Hepatocyte (in vitro differentiated cells): ENCODE results near the gene PGC. TPM values are rescaled to one million over a fixed set of nuclear protein-coding genes. Genes with fewer than 3 reads are reported as not detected.

Experiments
- DNase-seq: peaks from one replicate; pipeline ENCODE4 v3.0.0-alpha.2; 2016; ENCODE audit warnings: low spot score
- H2AFZ ChIP-seq: fragments of 200-600 bp; sonication (generic); 2 replicates; pipeline ENCODE4 v1.6.0; 2016; ENCODE audit warnings: antibody characterized with exemption, mild to moderate bottlenecking
- H3K27ac ChIP-seq: fragments of 200-600 bp; sonication (generic); 2 replicates; pipeline ENCODE4 v1.5.1; 2016; ENCODE audit warnings: mild to moderate bottlenecking
- H3K27me3 ChIP-seq: fragments of 200-600 bp; sonication (generic); 2 replicates; pipeline ENCODE4 v1.6.1; 2016
- H3K36me3 ChIP-seq: fragments of 200-600 bp; sonication (generic); replicated peaks from 2 replicates; pipeline ENCODE4 v1.5.1; 2016; ENCODE audit warnings: low read depth; ENCODE audit not compliant: insufficient read depth
- H3K4me1 ChIP-seq: fragments of 200-600 bp; sonication (generic); 2 replicates; pipeline ENCODE4 v1.5.1; 2016; ENCODE audit warnings: mild to moderate bottlenecking, moderate library complexity; ENCODE audit not compliant: insufficient read depth
- H3K4me2 ChIP-seq: fragments of 200-600 bp; sonication (generic); 2 replicates; pipeline ENCODE4 v1.6.0; 2016
- H3K4me3 ChIP-seq: fragments of 200-600 bp; sonication (generic); 2 replicates; pipeline ENCODE4 v1.5.1; 2016; ENCODE audit warnings: mild to moderate bottlenecking
- H3K79me2 ChIP-seq: fragments of 200-600 bp; sonication (generic); 2 replicates; pipeline ENCODE4 v1.6.0; 2017; ENCODE audit warnings: mild to moderate bottlenecking
- H3K9me2 ChIP-seq: fragments of 200-600 bp; sonication (generic); replicated peaks from 2 replicates; pipeline ENCODE4 v1.6.0; 2017; ENCODE audit warnings: mild to moderate bottlenecking; ENCODE audit not compliant: insufficient read depth
- H3K9me3 ChIP-seq: fragments of 200-600 bp; sonication (generic); 2 replicates; pipeline ENCODE4 v1.5.1; 2016; ENCODE audit warnings: low read depth, mild to moderate bottlenecking
- H4K20me1 ChIP-seq: fragments of 200-600 bp; sonication (generic); 2 replicates; pipeline ENCODE4 v1.6.0; 2016; ENCODE audit warnings: mild to moderate bottlenecking; ENCODE audit not compliant: insufficient read depth, poor library complexity, severe bottlenecking
- CTCF ChIP-seq: fragments of 200-600 bp; sonication (generic); IDR thresholded peaks from 2 replicates; pipeline ENCODE4 v1.5.1; 2016; ENCODE audit warnings: antibody characterized with exemption, mild to moderate bottlenecking; ENCODE audit not compliant: poor library complexity
- EZH2 ChIP-seq: fragments of 200-600 bp; sonication (generic); IDR thresholded peaks from 2 replicates; pipeline ENCODE4 v1.6.1; 2016; ENCODE audit warnings: antibody characterized with exemption, mild to moderate bottlenecking, borderline replicate concordance
- EZH2phosphoT487 ChIP-seq: fragments of 200-600 bp; sonication (generic); IDR thresholded peaks from one replicate; pipeline ENCODE4 v1.6.1; 2018; ENCODE audit warnings: antibody characterized with exemption, mild to moderate bottlenecking, low read depth, moderate library complexity; ENCODE audit not compliant: unreplicated experiment, severe bottlenecking
- WGBS: methylation state at CpG from one replicate; pipeline ENCODE4 v1.1.6; 2016; ENCODE audit warnings: low lambda C conversion rate; ENCODE audit errors: missing lambda C conversion rate; 5-methylcytosine and 5-hydroxymethylcytosine counted together
- polyA plus RNA-seq: library from polyadenylated mRNA; unstranded; fragments of >200 nt; fragmentation: Nextera tagmentation; extraction: Ambion mirVana; gene quantifications from 2 replicates; pipeline ENCODE4 v1.2.1, GENCODE V29; 2016
- total RNA-seq: library from RNA; depleted of rRNA; stranded (reverse); fragments of >200 nt; gene quantifications from 2 replicates; pipeline ENCODE4 v1.2.3, GENCODE V29; 2014

PGC gene
- total and polyA plus RNA-seq, 2 experiments from 2014 or later = 109 to 114 TPM

DNA sequence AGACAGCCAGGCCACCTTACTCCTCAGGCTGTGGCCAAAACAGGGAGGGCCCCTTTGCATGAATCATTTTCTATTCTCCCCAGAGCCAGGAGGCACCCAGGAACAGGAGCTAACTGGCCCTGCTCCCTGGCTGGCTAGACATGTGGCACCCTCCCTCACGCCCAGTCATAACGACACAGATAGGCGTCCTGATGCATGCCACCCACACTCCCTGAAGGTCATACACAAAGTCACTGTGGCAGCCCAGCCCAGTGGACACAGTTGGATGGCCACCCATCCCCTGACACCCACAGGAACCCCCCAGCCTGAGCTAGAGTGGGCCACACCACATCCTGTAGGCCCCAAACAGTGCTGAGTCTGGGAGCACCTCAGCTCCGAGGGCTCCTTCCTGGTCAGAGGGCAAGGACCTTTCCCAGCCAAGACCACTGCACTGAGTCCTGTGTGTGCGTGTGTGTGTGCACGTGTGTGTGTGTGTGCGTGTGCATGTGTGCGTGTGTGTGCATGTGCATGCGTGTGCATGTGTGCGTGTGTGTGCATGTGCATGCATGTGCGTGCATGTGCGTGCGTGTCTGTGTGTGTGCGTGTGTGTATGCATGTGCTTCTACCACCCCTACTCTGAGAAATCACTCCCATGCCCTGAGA lies 33.4 kb downstream of the PGC start:
- H3K4me2 ChIP-seq = no peak overlapping the region
- no peak for DNase-seq
- no peak overlapping the region for H2AFZ ChIP-seq
- no peaks in the 10 kb centered on the region for H3K36me3 ChIP-seq
- H3K27ac ChIP-seq = no peak overlapping the region
- H3K4me3 ChIP-seq = no peak overlapping the region
- H4K20me1 ChIP-seq = peaks cover 4% of the 10 kb centered on the region
- H3K4me1 ChIP-seq = peaks cover 24% of the 10 kb centered on the region
- H3K9me2 ChIP-seq = no peaks in the 10 kb centered on the region
- 92% methylated on average over 14 of the region's 14 CpGs for WGBS
- no peaks in the 10 kb centered on the region for H3K27me3 ChIP-seq
- peaks cover 35% of the 10 kb centered on the region for H3K79me2 ChIP-seq
- H3K9me3 ChIP-seq = no peaks in the 10 kb centered on the region
- no peak for TF ChIP-seq EZH2phosphoT487
- no peak for TF ChIP-seq EZH2
- no peak for TF ChIP-seq CTCF

GRCh38 chr6:41713159-41713649 lies 34.0 kb downstream of the PGC start:
- no peak overlapping the region for H3K27ac ChIP-seq
- TF ChIP-seq EZH2phosphoT487 (no peak), CTCF (no peak), EZH2 (no peak)
- H2AFZ ChIP-seq = no peak overlapping the region
- no peaks in the 10 kb centered on the region for H3K27me3 ChIP-seq
- DNase-seq = no peak
- peaks cover 4% of the 10 kb centered on the region for H4K20me1 ChIP-seq
- H3K4me3 ChIP-seq = no peak overlapping the region
- peaks cover 32% of the 10 kb centered on the region for H3K79me2 ChIP-seq
- H3K9me3 ChIP-seq = no peaks in the 10 kb centered on the region
- peaks cover 24% of the 10 kb centered on the region for H3K4me1 ChIP-seq
- H3K4me2 ChIP-seq = no peak overlapping the region
- H3K36me3 ChIP-seq = no peaks in the 10 kb centered on the region
- WGBS = 74% methylated on average over 9 of the region's 9 CpGs
- no peaks in the 10 kb centered on the region for H3K9me2 ChIP-seq

DNA sequence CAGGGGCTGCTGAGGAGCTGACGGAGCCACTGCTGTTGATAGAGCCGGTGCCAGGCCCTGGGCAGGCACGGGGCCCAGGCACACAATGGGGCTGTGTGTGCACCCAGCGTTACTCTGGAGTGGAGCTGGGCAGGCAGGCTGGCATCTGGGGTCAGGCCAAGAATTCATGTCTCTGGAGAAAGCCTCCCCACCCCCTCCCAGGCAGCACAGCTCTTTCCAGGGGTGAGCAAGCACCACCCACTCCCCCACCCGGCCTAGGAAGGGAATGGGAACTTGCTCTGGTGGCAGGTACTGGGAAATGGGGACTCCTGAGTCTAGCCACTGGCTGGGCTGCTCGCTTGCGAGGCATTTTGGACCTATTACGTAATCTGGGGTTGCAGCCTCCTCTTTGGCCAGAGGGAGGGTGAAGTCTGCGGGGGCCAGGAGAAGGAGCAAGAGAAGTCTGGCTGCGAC lies 34.5 kb downstream of the PGC start:
- H3K4me2 ChIP-seq = no peak overlapping the region
- no peak overlapping the region for H3K4me3 ChIP-seq
- H3K79me2 ChIP-seq = peaks cover 27% of the 10 kb centered on the region
- H3K36me3 ChIP-seq = no peaks in the 10 kb centered on the region
- H3K9me3 ChIP-seq = no peaks in the 10 kb centered on the region
- H4K20me1 ChIP-seq = peaks cover 4% of the 10 kb centered on the region
- WGBS = 83% methylated on average over 10 of the region's 10 CpGs
- no peak overlapping the region for H2AFZ ChIP-seq
- no peak for TF ChIP-seq EZH2phosphoT487
- no peak for TF ChIP-seq CTCF
- no peak for TF ChIP-seq EZH2
- H3K4me1 ChIP-seq = peaks cover 23% of the 10 kb centered on the region
- H3K27me3 ChIP-seq = no peaks in the 10 kb centered on the region
- no peak for DNase-seq
- no peaks in the 10 kb centered on the region for H3K9me2 ChIP-seq
- no peak overlapping the region for H3K27ac ChIP-seq
